ENCODE data around the gene NAT10.

The NAT10 gene

GRCh38 chr11:34165121-34165520 is 59.7 kb downstream of the NAT10 start:
- Mint-ChIP-seq H3K4me1 (ENCODE audit: low read depth) (peaks cover 11% of the 10 kb centered on the region), H3K27me3 (no peaks in the 10 kb centered on the region), H3K27ac (no peak overlapping the region), H3K36me3 (ENCODE audit: low read depth) (peaks cover 8% of the 10 kb centered on the region), H3K4me3 (no peak overlapping the region), H3K9me3 (no peaks in the 10 kb centered on the region)

- Mint-ChIP-seq H3K4me1 (ENCODE audit: low read depth) (peaks cover 10% of the 10 kb centered on the region), H3K27me3 (no peaks in the 10 kb centered on the region), H3K4me3 (no peak overlapping the region), H3K36me3 (ENCODE audit: low read depth) (peaks cover 7% of the 10 kb centered on the region), H3K9me3 (no peaks in the 10 kb centered on the region), H3K27ac (no peak overlapping the region)
These were observed 60.5 kb downstream of the NAT10 start for GRCh38 chr11:34165786-34166555.

- Mint-ChIP-seq H3K4me1 (ENCODE audit: low read depth) (peaks cover under 1% of the 10 kb centered on the region), H3K36me3 (ENCODE audit: low read depth) (peaks cover 7% of the 10 kb centered on the region), H3K27ac (no peak overlapping the region), H3K4me3 (no peak overlapping the region), H3K27me3 (no peaks in the 10 kb centered on the region), H3K9me3 (no peaks in the 10 kb centered on the region)
These were observed 61.6 kb downstream of the NAT10 start for GRCh38 chr11:34166806-34167740.

- Mint-ChIP-seq H3K4me3 (no peak overlapping the region), H3K27ac (no peak overlapping the region), H3K36me3 (ENCODE audit: low read depth) (peaks cover 7% of the 10 kb centered on the region), H3K27me3 (no peaks in the 10 kb centered on the region), H3K4me1 (ENCODE audit: low read depth) (no peaks in the 10 kb centered on the region), H3K9me3 (no peaks in the 10 kb centered on the region)
These were observed 62.5 kb downstream of the NAT10 start for GRCh38 chr11:34167961-34168360.

GRCh38 chr11:34168642-34169420 is 63.4 kb downstream of the NAT10 start:
- Mint-ChIP-seq H3K27me3 (no peaks in the 10 kb centered on the region), H3K9me3 (no peaks in the 10 kb centered on the region), H3K4me3 (no peak overlapping the region), H3K36me3 (ENCODE audit: low read depth) (peaks cover 7% of the 10 kb centered on the region), H3K4me1 (ENCODE audit: low read depth) (peaks cover 3% of the 10 kb centered on the region), H3K27ac (no peak overlapping the region)

GRCh38 chr11:34169686-34170085 is 64.3 kb downstream of the NAT10 start:
- Mint-ChIP-seq H3K4me1 (ENCODE audit: low read depth) (peaks cover 6% of the 10 kb centered on the region), H3K27me3 (no peaks in the 10 kb centered on the region), H3K27ac (no peak overlapping the region), H3K36me3 (ENCODE audit: low read depth) (peaks cover 7% of the 10 kb centered on the region), H3K9me3 (no peaks in the 10 kb centered on the region), H3K4me3 (no peak overlapping the region)

GRCh38 chr11:34173050-34173449 is 67.6 kb downstream of the NAT10 start:
- Mint-ChIP-seq H3K27ac (no peak overlapping the region), H3K36me3 (ENCODE audit: low read depth) (no peaks in the 10 kb centered on the region), H3K4me1 (ENCODE audit: low read depth) (peaks cover 23% of the 10 kb centered on the region), H3K4me3 (no peak overlapping the region), H3K27me3 (no peaks in the 10 kb centered on the region), H3K9me3 (no peaks in the 10 kb centered on the region)

GRCh38 chr11:34174412-34175041 is 69.1 kb downstream of the NAT10 start:
- H3K9me3 Mint-ChIP-seq = no peaks in the 10 kb centered on the region
- H3K27ac Mint-ChIP-seq = no peak overlapping the region
- peaks cover 23% of the 10 kb centered on the region for H3K4me1 Mint-ChIP-seq (ENCODE audit: low read depth)
- H3K36me3 Mint-ChIP-seq (ENCODE audit: low read depth) = no peaks in the 10 kb centered on the region
- no peak overlapping the region for H3K4me3 Mint-ChIP-seq
- H3K27me3 Mint-ChIP-seq = no peaks in the 10 kb centered on the region

- H3K36me3 Mint-ChIP-seq (ENCODE audit: low read depth) = no peaks in the 10 kb centered on the region
- no peaks in the 10 kb centered on the region for H3K9me3 Mint-ChIP-seq
- H3K27me3 Mint-ChIP-seq = no peaks in the 10 kb centered on the region
- H3K4me1 Mint-ChIP-seq (ENCODE audit: low read depth) = peaks cover 29% of the 10 kb centered on the region
- H3K4me3 Mint-ChIP-seq = no peak overlapping the region
- no peak overlapping the region for H3K27ac Mint-ChIP-seq
These were observed 70.0 kb downstream of the NAT10 start for GRCh38 chr11:34175284-34176019.

- Mint-ChIP-seq H3K9me3 (no peaks in the 10 kb centered on the region), H3K4me1 (ENCODE audit: low read depth) (peaks cover 42% of the 10 kb centered on the region), H3K36me3 (ENCODE audit: low read depth) (no peaks in the 10 kb centered on the region), H3K27ac (no peak overlapping the region), H3K4me3 (no peak overlapping the region), H3K27me3 (no peaks in the 10 kb centered on the region)
These were observed 71.4 kb downstream of the NAT10 start for GRCh38 chr11:34176751-34177209.

- H3K9me3 Mint-ChIP-seq = no peaks in the 10 kb centered on the region
- H3K4me3 Mint-ChIP-seq = no peak overlapping the region
- H3K4me1 Mint-ChIP-seq (ENCODE audit: low read depth) = peaks cover 57% of the 10 kb centered on the region
- no peaks in the 10 kb centered on the region for H3K27me3 Mint-ChIP-seq
- no peaks in the 10 kb centered on the region for H3K36me3 Mint-ChIP-seq (ENCODE audit: low read depth)
- H3K27ac Mint-ChIP-seq = no peak overlapping the region
These were observed 72.9 kb downstream of the NAT10 start for GRCh38 chr11:34178209-34178821.

- no peaks in the 10 kb centered on the region for H3K27me3 Mint-ChIP-seq
- H3K9me3 Mint-ChIP-seq = no peaks in the 10 kb centered on the region
- H3K36me3 Mint-ChIP-seq (ENCODE audit: low read depth) = no peaks in the 10 kb centered on the region
- no peak overlapping the region for H3K27ac Mint-ChIP-seq
- peaks cover 53% of the 10 kb centered on the region for H3K4me1 Mint-ChIP-seq (ENCODE audit: low read depth)
- no peak overlapping the region for H3K4me3 Mint-ChIP-seq
These were observed 73.7 kb downstream of the NAT10 start for GRCh38 chr11:34179026-34179675.
